GM21526 (cell line): ENCODE measurements around the gene SVIL.
"Not testable (repeated sequence)": the region's sequence is repeated elsewhere in the genome, so short reads cannot be mapped to it uniquely, and the experiment has no call there.

Source experiments
- ATAC-seq: cut with Tn5 transposase; IDR thresholded peaks from one replicate; pipeline ENCODE4 v1.9.1; 2021; ENCODE audit warnings: moderate library complexity; ENCODE audit not compliant: unreplicated experiment, low FRiP score

The SVIL gene

DNA sequence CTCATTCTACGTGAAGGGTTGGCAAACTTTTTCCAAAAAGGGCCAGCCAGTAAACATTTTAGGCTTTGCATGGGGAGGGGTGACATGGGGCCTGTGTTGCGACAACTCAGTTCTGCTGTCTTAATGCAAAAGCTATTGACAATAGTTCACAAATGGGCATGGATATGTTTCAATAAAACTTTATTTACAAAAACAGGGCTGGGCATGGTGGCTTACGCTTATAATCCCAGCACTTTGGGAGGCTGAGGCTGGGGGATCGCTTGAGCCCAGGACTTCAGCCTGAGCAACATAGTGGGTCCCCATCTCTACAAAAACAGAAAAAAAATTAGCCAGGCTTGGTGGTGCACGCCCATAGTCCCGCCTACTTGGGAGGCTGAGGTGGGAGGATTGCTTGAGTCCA lies 141.1 kb downstream of the SVIL start:
- ATAC-seq: no peak

DNA sequence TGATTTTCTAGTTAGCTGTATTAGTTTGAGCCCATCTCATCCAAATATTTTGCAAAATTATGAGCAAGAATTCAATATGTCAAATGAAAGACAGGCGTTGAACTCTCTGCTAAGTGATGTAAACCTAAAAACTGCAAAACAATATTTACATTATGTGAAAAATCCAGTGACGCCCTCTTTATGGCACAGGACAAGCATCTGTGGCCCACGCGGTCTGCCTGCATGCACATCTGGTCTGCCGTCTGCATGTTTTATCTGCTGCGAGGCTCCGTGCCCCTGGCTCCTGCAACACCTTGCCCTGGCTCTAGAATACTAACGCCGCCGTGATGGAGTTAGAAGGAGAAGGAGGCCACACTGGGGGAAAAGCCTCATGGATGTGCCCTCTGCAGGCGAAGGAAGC lies 142.0 kb downstream of the SVIL start:
- ATAC-seq: no peak

GRCh38 chr10:29491918-29492317 lies 142.9 kb downstream of the SVIL start:
- ATAC-seq: no peak

DNA sequence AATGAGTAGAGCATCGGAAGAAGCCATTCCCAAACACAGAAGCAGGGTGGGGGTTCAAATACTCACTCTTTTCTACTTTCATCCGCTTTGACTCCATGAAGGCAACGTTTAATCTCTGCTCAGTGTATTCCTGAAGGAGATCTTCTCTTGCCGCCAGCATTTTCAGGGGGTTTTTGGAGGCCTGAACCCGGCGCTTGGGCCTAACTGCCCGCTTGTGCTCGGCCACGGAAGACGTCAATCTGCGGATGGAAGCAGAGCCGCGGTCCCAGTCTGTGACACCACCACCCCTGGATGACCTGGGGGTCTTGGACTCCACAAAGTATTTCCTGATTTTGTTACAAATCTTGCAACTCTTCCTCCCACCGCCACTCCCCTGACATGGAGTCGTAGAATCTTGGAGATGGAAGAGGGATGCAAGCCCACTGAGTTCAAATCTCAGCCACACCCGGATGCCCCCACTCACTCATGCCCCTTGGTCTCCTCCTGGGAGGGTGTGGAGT lies 143.9 kb downstream of the SVIL start:
- not testable (repeated sequence) for ATAC-seq

- not testable (repeated sequence) for ATAC-seq
These were observed 146.3 kb downstream of the SVIL start for GRCh38 chr10:29488471-29488870.

DNA sequence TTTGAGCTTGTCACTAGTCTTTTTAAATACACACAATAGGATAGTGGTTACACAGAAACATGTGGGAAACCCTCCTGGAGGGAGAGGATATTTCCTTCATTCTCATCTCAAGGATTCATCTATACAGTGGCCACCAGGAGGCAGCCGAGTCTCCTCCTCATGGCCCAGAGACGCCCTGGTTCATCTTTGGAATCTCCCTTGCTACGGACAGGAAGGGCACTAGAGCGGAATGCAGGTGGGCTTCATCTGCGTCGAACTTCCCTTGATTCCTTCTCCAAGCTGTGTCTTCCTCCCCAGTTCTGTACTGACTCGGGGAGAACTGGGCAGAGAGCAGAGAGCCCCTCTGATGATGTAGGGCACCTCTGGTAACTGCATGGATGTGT lies 146.9 kb downstream of the SVIL start:
- not testable (repeated sequence) for ATAC-seq

GRCh38 chr10:29487032-29487883 lies 147.5 kb downstream of the SVIL start:
- not testable (repeated sequence) for ATAC-seq

- no peak for ATAC-seq
These were observed 148.3 kb downstream of the SVIL start for GRCh38 chr10:29486433-29486832.

GRCh38 chr10:29484677-29485076 lies 150.1 kb downstream of the SVIL start:
- not testable (repeated sequence) for ATAC-seq

- ATAC-seq: no peak
These were observed 152.0 kb downstream of the SVIL start for GRCh38 chr10:29482591-29483431.

GRCh38 chr10:29481906-29482440 lies 152.8 kb downstream of the SVIL start:
- no peak for ATAC-seq

GRCh38 chr10:29479981-29480954 lies 154.5 kb downstream of the SVIL start:
- ATAC-seq: no peak

GRCh38 chr10:29479081-29479925 lies 155.5 kb downstream of the SVIL start:
- no peak for ATAC-seq

DNA sequence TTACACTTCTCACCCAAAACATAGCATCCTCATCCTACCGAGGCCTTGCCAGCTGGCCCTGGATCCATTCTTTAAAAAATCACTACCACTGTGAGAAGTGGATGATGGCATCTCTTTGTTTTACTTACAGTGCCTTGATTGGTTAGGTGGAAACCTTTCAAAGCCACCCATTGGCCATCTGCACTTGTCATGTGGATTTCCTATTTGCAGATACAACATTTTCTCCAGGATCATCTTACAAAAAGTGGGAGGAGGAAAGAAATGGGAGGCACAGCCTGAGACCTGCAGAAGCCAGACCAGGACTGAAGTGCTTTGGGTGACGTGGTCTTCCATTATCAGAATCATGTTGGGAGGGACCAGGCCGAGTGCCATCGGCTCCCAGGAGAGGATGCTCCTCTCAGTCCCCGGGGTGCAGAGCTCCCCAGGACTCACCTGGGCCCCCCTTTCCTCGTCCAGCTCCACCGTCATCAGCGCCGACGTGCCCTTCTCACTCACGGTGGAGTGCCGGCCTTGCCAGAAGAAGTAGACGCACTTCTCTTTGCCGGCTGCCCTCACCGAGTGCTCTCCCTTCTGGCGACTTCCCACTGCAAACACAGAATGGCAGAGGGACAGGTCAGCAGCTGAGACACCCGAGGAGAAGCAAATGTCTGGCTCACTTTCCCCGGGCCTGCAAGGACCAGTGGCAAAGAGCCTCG lies 161.2 kb downstream of the SVIL start:
- no peak for ATAC-seq

DNA sequence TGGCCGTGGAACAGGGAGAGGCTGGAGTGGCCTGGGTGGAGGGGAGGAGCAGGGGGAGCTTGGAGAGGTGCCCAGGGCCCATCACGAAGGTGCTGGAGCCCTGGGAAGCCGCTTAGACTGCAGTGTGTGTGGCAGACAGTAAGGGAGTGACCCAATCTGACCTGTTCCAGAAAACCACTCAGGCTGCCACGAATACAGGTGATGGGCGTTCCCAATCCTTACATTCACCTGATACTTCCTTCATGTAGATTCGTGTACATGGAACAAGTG lies 161.7 kb downstream of the SVIL start:
- ATAC-seq: no peak

DNA sequence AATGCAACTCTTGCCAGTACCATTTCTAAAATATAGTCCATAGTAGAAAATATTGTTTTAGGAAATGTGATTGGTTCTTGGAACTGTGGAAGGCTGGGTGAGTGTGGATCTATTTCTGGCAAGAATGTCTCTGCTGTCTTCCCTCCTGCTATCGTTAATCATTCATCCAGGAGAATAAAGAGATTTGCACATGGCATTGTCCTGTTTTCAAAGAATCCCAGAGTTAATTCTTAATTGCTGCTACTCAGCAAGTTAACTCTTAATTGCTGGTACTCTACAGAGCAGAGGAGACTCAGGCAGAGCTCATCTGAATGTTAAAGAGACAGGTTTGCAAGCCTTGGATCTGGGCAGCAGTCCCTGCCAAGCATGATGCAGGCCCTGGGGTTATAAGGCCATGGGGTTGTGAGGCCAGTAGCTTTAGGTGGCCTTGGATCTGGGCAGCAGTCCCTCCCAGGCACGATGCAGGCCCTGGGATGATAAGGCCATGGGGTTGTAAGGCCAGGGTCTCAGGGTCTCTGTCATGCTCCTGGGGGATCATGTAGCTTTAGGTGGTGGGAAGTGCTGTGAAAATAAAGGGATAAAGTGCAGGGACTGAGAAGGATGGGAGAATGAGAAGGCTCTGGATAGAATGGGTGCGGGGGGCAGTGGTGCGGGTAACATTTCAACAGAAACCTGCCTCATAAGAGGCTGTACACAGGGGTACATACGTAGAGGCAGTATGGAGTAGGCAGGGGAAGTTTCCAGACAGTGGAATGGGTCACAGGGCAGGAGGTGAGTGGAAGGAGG lies 162.3 kb downstream of the SVIL start:
- no peak for ATAC-seq

GRCh38 chr10:29471544-29471859 lies 163.3 kb downstream of the SVIL start:
- ATAC-seq: no peak

- no peak for ATAC-seq
These were observed 163.8 kb downstream of the SVIL start for GRCh38 chr10:29470843-29471543.
